HUDEP-2 (cell line): ENCODE measurements around the gene PIKFYVE.
"Not testable (repeated sequence)": the region's sequence is repeated elsewhere in the genome, so short reads cannot be mapped to it uniquely, and the experiment has no call there.

Experiments
- DNase-seq, 76 experiments: peaks; one replicate each; lab custom pipeline; 2025; ENCODE audit not compliant: unreplicated experiment in 76 of 76; lab: John Stamatoyannopoulos, UW

Gene PIKFYVE

GRCh38 chr2:208300847-208301618, 35.0 kb downstream of the PIKFYVE start:
- DNase-seq = no peak

- DNase-seq = no peak
These were observed 38.1 kb downstream of the PIKFYVE start for GRCh38 chr2:208304157-208304556.

GRCh38 chr2:208304695-208305094, 38.6 kb downstream of the PIKFYVE start:
- DNase-seq = no peak

- no peak for DNase-seq
These were observed 40.2 kb downstream of the PIKFYVE start for GRCh38 chr2:208306291-208306690.

GRCh38 chr2:208311321-208311720, 45.3 kb downstream of the PIKFYVE start:
- no peak for DNase-seq

GRCh38 chr2:208311954-208312353, 45.9 kb downstream of the PIKFYVE start:
- no peak for DNase-seq

- DNase-seq = peak in 1 of 76 experiments; percentile 4
These were observed 49.2 kb downstream of the PIKFYVE start for GRCh38 chr2:208315081-208315788.

GRCh38 chr2:208318127-208318526, 52.1 kb downstream of the PIKFYVE start:
- no peak for DNase-seq

- DNase-seq = peak in 2 of 76 experiments; percentile 0 to 4
These were observed 53.3 kb downstream of the PIKFYVE start for GRCh38 chr2:208319391-208319790.

GRCh38 chr2:208320686-208321085, 54.6 kb downstream of the PIKFYVE start:
- DNase-seq = no peak

GRCh38 chr2:208326016-208326415, 60.0 kb downstream of the PIKFYVE start:
- no peak for DNase-seq

- DNase-seq = no peak
These were observed 63.4 kb downstream of the PIKFYVE start for GRCh38 chr2:208329485-208329884.

- no peak for DNase-seq
These were observed 68.2 kb downstream of the PIKFYVE start for GRCh38 chr2:208334230-208334629.

GRCh38 chr2:208346756-208347155, 80.7 kb downstream of the PIKFYVE start:
- DNase-seq = no peak

GRCh38 chr2:208350610-208351009, 84.6 kb downstream of the PIKFYVE start:
- DNase-seq = no peak

GRCh38 chr2:208352644-208353567, 86.9 kb downstream of the PIKFYVE start:
- no peak for DNase-seq

GRCh38 chr2:208354964-208355381, 88.9 kb downstream of the PIKFYVE start:
- no peak for DNase-seq

- not testable (repeated sequence) for DNase-seq
These were observed 90.4 kb downstream of the PIKFYVE start for GRCh38 chr2:208356420-208356819.

- DNase-seq = no peak
These were observed 91.0 kb downstream of the PIKFYVE start for GRCh38 chr2:208356846-208357574.
